SU-DHL-6 (cell line): Measurements from ENCODE around the gene FUT6.

ENCODE experiments used
- H2AFZ ChIP-seq: fragments of 200-600 bp; sonication (generic); 2 replicates; pipeline ENCODE4 v1.6.1; 2014; ENCODE audit warnings: low read depth, mild to moderate bottlenecking, moderate library complexity, mixed read lengths, antibody characterized with exemption, low read length; ENCODE audit not compliant: severe bottlenecking
- H3F3A ChIP-seq: fragments of 200-600 bp; shearing (Covaris generic); 2 replicates; pipeline ENCODE4 v1.6.0; 2016; ENCODE audit warnings: antibody characterized with exemption, mild to moderate bottlenecking; ENCODE audit not compliant: insufficient read depth
- H3K27ac ChIP-seq: fragments of 200-600 bp; sonication (generic); 2 replicates; pipeline ENCODE4 v1.5.1; 2016; ENCODE audit warnings: low read depth, mild to moderate bottlenecking, low read length, moderate library complexity, mixed read lengths
- H3K27me3 ChIP-seq: fragments of 200-600 bp; sonication (generic), shearing (Covaris generic); 2 replicates; pipeline ENCODE4 v1.6.0; 2014; ENCODE audit warnings: mild to moderate bottlenecking, low read length
- H3K36me3 ChIP-seq: fragments of 200-600 bp; sonication (generic); 2 replicates; pipeline ENCODE4 v1.6.1; 2014; ENCODE audit warnings: mild to moderate bottlenecking, low read length, mixed read lengths
- H3K4me2 ChIP-seq: fragments of 300-600, 200-600 bp; shearing (Covaris generic), sonication (generic); 2 replicates; pipeline ENCODE4 v1.6.0; 2014; ENCODE audit warnings: low read length, low read depth, mild to moderate bottlenecking; ENCODE audit not compliant: poor library complexity, severe bottlenecking
- H3K4me3 ChIP-seq: fragments of 200-600 bp; sonication (generic); 2 replicates; pipeline ENCODE4 v1.5.1; 2014; ENCODE audit warnings: antibody characterized with exemption, low read length, mild to moderate bottlenecking, mixed read lengths; ENCODE audit not compliant: insufficient read depth, poor library complexity, severe bottlenecking
- H3K79me2 ChIP-seq: fragments of 200-600 bp; sonication (generic); 2 replicates; pipeline ENCODE4 v1.6.1; 2014; ENCODE audit warnings: mild to moderate bottlenecking, low read length, moderate library complexity; ENCODE audit not compliant: insufficient read depth
- H3K9ac ChIP-seq: fragments of 200-600 bp; sonication (generic); 2 replicates; pipeline ENCODE4 v1.7.0; 2014; ENCODE audit warnings: mild to moderate bottlenecking, low read length
- H3K9me2 ChIP-seq: fragments of 200-600 bp; sonication (generic); replicated peaks from 2 replicates; pipeline ENCODE4 v1.6.1; 2014; ENCODE audit warnings: low read length; ENCODE audit not compliant: insufficient read depth
- H3K9me3 ChIP-seq: fragments of 200-600 bp; sonication (generic); 2 replicates; pipeline ENCODE4 v1.6.1; 2014; ENCODE audit warnings: low read length, mixed read lengths; ENCODE audit not compliant: insufficient read depth
- H4K20me1 ChIP-seq: fragments of 200-600 bp; sonication (generic); 2 replicates; pipeline ENCODE4 v1.6.1; 2014; ENCODE audit warnings: low read depth, mild to moderate bottlenecking, antibody characterized with exemption, low read length, moderate library complexity, mixed read lengths
- CTCF ChIP-seq: fragments of 200-600 bp; sonication (generic); IDR thresholded peaks from one replicate; pipeline ENCODE4 v1.5.1; 2017; ENCODE audit warnings: antibody characterized with exemption, mild to moderate bottlenecking, low read length, moderate library complexity; ENCODE audit not compliant: insufficient read depth, poor library complexity, severe bottlenecking
- EZH2phosphoT487 ChIP-seq: fragments of 200-600 bp; sonication (generic), shearing (Covaris generic); conservative IDR thresholded peaks from 2 replicates; pipeline ENCODE4 v1.6.1; 2018; ENCODE audit warnings: mild to moderate bottlenecking, antibody characterized with exemption, low read length, moderate library complexity, mixed read lengths

FUT6 gene

GRCh38 chr19:5814123-5814851 is 25.2 kb downstream of the FUT6 start:
- TF ChIP-seq CTCF (no peak), EZH2phosphoT487 (no peak)

GRCh38 chr19:5811117-5811516 is 28.4 kb downstream of the FUT6 start:
- no peak for TF ChIP-seq CTCF
- TF ChIP-seq EZH2phosphoT487 = no peak
- H3K9ac ChIP-seq = no peak overlapping the region
- H3K27me3 ChIP-seq = no peaks in the 10 kb centered on the region
- H3K36me3 ChIP-seq = no peaks in the 10 kb centered on the region
- H3F3A ChIP-seq = no peaks in the 10 kb centered on the region
- no peaks in the 10 kb centered on the region for H3K9me3 ChIP-seq
- H3K4me2 ChIP-seq = no peak overlapping the region
- H3K27ac ChIP-seq = no peak overlapping the region
- H4K20me1 ChIP-seq = no peaks in the 10 kb centered on the region
- no peak overlapping the region for H3K4me3 ChIP-seq
- H2AFZ ChIP-seq = no peak overlapping the region
- no peaks in the 10 kb centered on the region for H3K79me2 ChIP-seq
- H3K9me2 ChIP-seq = no peaks in the 10 kb centered on the region

More at GRCh38 chr19:5814123-5814851, 25.2 kb downstream of the FUT6 start:
- no peaks in the 10 kb centered on the region for H4K20me1 ChIP-seq
- no peaks in the 10 kb centered on the region for H3K79me2 ChIP-seq
- H3K27ac ChIP-seq = no peak overlapping the region
- no peaks in the 10 kb centered on the region for H3K36me3 ChIP-seq
- H3K4me3 ChIP-seq = no peak overlapping the region
- no peak overlapping the region for H2AFZ ChIP-seq
- no peak overlapping the region for H3K4me2 ChIP-seq
- no peaks in the 10 kb centered on the region for H3K9me3 ChIP-seq
- no peaks in the 10 kb centered on the region for H3F3A ChIP-seq
- H3K27me3 ChIP-seq = no peaks in the 10 kb centered on the region
- no peaks in the 10 kb centered on the region for H3K9me2 ChIP-seq
- no peak overlapping the region for H3K9ac ChIP-seq

- Histone ChIP-seq H3K9ac (no peak overlapping the region), H3K4me3 (no peak overlapping the region), H4K20me1 (no peaks in the 10 kb centered on the region), H3K27ac (no peak overlapping the region), H3K27me3 (no peaks in the 10 kb centered on the region), H3K9me2 (no peaks in the 10 kb centered on the region), H3K4me2 (no peak overlapping the region), H2AFZ (no peak overlapping the region), H3K36me3 (no peaks in the 10 kb centered on the region), H3F3A (no peaks in the 10 kb centered on the region), H3K79me2 (no peaks in the 10 kb centered on the region), H3K9me3 (no peaks in the 10 kb centered on the region)
- no peak for TF ChIP-seq EZH2phosphoT487
- TF ChIP-seq CTCF = no peak
These were observed 30.0 kb downstream of the FUT6 start for GRCh38 chr19:5809469-5809868.
